NCI-H2107 treated with DMSO at 0.1 percent for 48 hours (cell line): ENCODE data around the gene GALNTL6.
"Not testable (repeated sequence)": the region's sequence is repeated elsewhere in the genome, so short reads cannot be mapped to it uniquely, and the experiment has no call there.

ENCODE experiments used
- DNase-seq: peaks from one replicate; lab custom pipeline; 2025; ENCODE audit not compliant: unreplicated experiment; lab: John Stamatoyannopoulos, UW

The GALNTL6 gene

DNA sequence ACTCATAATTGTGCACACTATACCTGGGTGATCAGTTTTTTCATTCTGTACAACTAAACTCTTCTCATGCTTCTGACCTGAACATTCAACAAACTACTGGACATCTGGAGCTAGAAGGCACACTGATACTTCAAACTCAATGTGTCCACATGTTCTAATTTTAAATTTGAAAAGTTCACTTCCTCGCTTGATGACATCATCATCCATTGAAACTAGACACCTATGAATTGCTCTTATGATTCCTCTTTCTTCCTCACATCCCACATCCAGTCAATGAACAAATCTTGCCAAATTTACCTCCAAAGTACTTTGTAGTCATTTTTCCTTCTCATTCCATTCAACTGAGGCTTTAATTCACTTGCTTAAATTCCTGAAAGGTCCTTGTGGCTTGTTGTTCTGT, 549.4 kb downstream of the GALNTL6 start:
- no peak for DNase-seq

DNA sequence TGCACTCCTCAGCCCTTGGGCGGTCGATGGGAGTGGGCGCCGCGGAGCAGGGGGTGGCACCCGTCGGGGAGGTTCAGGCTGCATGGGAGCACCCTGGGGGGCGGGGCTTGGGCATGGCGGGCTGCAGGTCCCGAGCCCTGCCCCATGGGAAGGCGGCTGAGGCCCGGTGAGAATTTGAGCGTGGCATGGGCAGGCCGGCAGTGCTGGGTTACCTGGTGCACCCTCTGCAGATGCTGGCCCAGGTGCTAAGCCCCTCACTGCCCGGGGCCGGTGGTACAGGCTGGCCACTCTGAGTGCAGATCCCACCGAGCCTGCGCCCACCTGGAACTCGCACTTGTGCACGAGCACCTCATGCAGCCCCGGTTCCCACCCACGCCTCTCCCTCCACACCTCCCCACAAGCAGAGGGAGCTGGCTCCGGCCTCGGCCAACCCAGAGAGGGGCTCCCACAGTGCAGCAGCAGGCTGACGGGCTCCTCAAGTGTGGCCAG, 556.3 kb downstream of the GALNTL6 start:
- DNase-seq = no peak

- no peak for DNase-seq
Measured at GRCh38 chr4:172377486-172378140, 564.4 kb downstream of the GALNTL6 start.

GRCh38 chr4:172379834-172380233, 566.6 kb downstream of the GALNTL6 start:
- no peak for DNase-seq

GRCh38 chr4:172390331-172390730, 577.1 kb downstream of the GALNTL6 start:
- no peak for DNase-seq

DNA sequence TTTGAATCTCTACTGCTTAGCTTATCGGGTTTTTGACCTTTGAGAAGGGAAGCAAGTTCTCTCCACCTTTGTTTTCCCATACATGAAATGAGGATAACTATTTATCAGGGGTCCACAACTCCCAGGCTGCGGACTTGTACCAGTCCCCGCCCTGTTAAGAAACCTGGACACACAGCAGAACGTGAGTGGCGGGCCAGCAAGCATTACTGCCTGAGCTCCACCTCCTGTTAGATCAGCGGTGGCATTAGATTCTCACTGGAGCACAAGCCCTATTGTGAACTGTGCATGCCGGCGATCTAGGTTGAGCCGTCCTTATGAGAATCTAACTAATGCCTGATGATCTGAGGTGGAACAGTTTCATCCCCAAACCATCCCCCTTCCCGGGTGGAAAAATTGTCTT, 579.5 kb downstream of the GALNTL6 start:
- no peak for DNase-seq

DNA sequence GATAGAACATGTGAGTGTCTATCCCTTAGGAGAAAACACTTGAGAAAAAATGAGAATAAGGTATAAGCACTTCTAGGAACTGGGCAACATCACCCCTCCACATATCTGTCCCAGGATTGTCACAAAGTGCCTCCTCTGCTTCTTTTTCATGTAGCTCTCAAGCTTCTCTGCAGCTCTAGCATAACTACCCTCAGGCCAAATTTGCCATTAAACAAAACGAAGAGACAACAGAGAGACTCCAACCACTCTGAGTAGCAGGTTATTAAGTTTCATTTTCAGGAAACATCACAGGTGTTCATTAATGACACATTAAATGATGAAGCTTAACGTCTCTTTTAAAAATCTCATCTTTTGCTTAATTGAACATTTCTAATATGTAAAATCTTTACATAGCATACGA, 580.0 kb downstream of the GALNTL6 start:
- DNase-seq = no peak

GRCh38 chr4:172404676-172405075, 591.5 kb downstream of the GALNTL6 start:
- peak; percentile 14 for DNase-seq

- no peak for DNase-seq
Measured at GRCh38 chr4:172410363-172410762, 597.2 kb downstream of the GALNTL6 start.

GRCh38 chr4:172411149-172411548, 597.9 kb downstream of the GALNTL6 start:
- DNase-seq = no peak

GRCh38 chr4:172412851-172413580, 599.8 kb downstream of the GALNTL6 start:
- DNase-seq = no peak

- not testable (repeated sequence) for DNase-seq
Measured at GRCh38 chr4:172428979-172429378, 615.8 kb downstream of the GALNTL6 start.

- DNase-seq = no peak
Measured at GRCh38 chr4:172480471-172480870, 667.3 kb downstream of the GALNTL6 start.

GRCh38 chr4:172481802-172482508, 668.8 kb downstream of the GALNTL6 start:
- DNase-seq = no peak

DNA sequence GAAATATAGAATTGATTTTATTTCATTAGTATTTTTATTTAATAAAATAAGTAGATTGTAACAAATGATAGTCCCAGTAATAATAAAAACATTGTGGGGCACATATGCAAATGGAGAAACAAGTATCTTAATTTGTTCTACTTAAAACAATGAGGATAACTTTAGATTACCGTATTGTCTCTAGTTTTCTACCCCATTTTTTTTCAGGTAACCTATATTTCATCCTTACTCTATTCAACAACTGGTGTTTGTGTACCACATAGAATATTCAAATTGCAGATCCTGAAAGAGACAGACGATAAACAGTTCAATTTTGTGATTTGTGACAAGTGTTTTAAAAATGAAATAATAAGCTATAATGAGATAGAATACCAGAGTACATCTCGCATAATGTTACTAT, 671.8 kb downstream of the GALNTL6 start:
- DNase-seq = no peak

- no peak for DNase-seq
Measured at GRCh38 chr4:172486531-172486930, 673.3 kb downstream of the GALNTL6 start.

GRCh38 chr4:172489861-172490260, 676.7 kb downstream of the GALNTL6 start:
- peak; percentile 28 for DNase-seq

GRCh38 chr4:172495769-172496168, 682.6 kb downstream of the GALNTL6 start:
- no peak for DNase-seq

- DNase-seq = no peak
Measured at GRCh38 chr4:172497321-172497720, 684.1 kb downstream of the GALNTL6 start.

DNA sequence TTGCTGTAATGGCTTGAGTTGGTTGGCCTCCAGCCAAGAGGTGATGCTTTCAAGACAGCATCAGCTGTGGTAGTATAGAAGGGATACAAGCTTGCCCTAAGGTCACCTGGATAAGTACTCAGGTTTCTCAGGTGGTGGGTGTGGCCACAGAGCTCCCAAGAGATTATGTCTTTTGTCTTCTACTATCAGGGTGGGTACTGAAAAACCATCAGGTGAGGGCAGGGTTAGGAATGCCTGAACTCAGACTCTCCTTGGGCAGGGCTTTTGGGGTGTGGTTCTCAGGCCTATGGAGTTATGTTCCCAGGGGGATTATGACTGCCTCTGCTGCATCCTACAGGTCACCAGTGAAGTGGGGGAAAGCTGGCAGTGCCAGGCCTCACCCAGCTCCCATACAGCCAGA, 700.8 kb downstream of the GALNTL6 start:
- DNase-seq = no peak

- no peak for DNase-seq
Measured at GRCh38 chr4:172514801-172515200, 701.6 kb downstream of the GALNTL6 start.
